ENCODE results near the gene SEC16B.

Gene SEC16B

GRCh38 chr1:177912991-177913390 is 56.9 kb downstream of the SEC16B start:
- no peak for DNase-seq (ENCODE audit: low read depth)

GRCh38 chr1:177909416-177909815 is 60.4 kb downstream of the SEC16B start:
- no peak for DNase-seq (ENCODE audit: low read depth)

- DNase-seq (ENCODE audit: low read depth): no peak
These were observed 62.9 kb downstream of the SEC16B start for GRCh38 chr1:177907000-177907399.

GRCh38 chr1:177905686-177906085 is 64.2 kb downstream of the SEC16B start:
- no peak for DNase-seq (ENCODE audit: low read depth)

GRCh38 chr1:177902266-177902665 is 67.6 kb downstream of the SEC16B start:
- DNase-seq (ENCODE audit: low read depth): no peak

GRCh38 chr1:177897998-177898654 is 71.7 kb downstream of the SEC16B start:
- no peak for DNase-seq (ENCODE audit: low read depth)

- no peak for DNase-seq (ENCODE audit: low read depth)
These were observed 72.4 kb downstream of the SEC16B start for GRCh38 chr1:177897281-177897997.

Measured in CMK (cell line).